ENCODE data around the gene FGFR2. TPM values are rescaled to one million over a fixed set of nuclear protein-coding genes. Genes with fewer than 3 reads are reported as not detected.
A peak's percentile ranks its signal among the peaks of the same experiment; 100 is the strongest.

Gene FGFR2
- total and polyA plus RNA-seq, 2 experiments from 2014 or later, result 41.3 to 90.4 TPM

GRCh38 chr10:121617176-121617575 lies 18.9 kb upstream of the FGFR2 start:
- H4K20me1 ChIP-seq (ENCODE audit: insufficient read depth, poor library complexity, severe bottlenecking), result no peaks in the 10 kb centered on the region
- WGBS (ENCODE audit: low lambda C conversion rate, missing lambda C conversion rate), result 91% methylated on average over 6 of the region's 7 CpGs
- H3K27me3 ChIP-seq, result no peaks in the 10 kb centered on the region
- H3K4me3 ChIP-seq, result no peak overlapping the region
- peaks cover 16% of the 10 kb centered on the region for H3K4me1 ChIP-seq (ENCODE audit: insufficient read depth)
- no peak for TF ChIP-seq EZH2 (IDR thresholded peaks at IDR 0.05; ENCODE audit: borderline replicate concordance)
- no peak for TF ChIP-seq EZH2phosphoT487 (IDR thresholded peaks at IDR 0.05; ENCODE audit: low read depth, severe bottlenecking, unreplicated experiment)
- TF ChIP-seq CTCF (IDR thresholded peaks at IDR 0.05; ENCODE audit: poor library complexity), result no peak
- no peaks in the 10 kb centered on the region for H3K36me3 ChIP-seq (replicated peaks; ENCODE audit: insufficient read depth, low read depth)
- no peak overlapping the region for H2AFZ ChIP-seq
- no peaks in the 10 kb centered on the region for H3K79me2 ChIP-seq
- no peak overlapping the region for H3K4me2 ChIP-seq
- H3K9me2 ChIP-seq (replicated peaks; ENCODE audit: insufficient read depth), result no peaks in the 10 kb centered on the region
- H3K9me3 ChIP-seq (ENCODE audit: low read depth), result no peaks in the 10 kb centered on the region
- no peak overlapping the region for H3K27ac ChIP-seq
- DNase-seq (ENCODE audit: low spot score), result no peak

- Histone ChIP-seq H3K4me2 (no peak overlapping the region), H3K36me3 (replicated peaks; ENCODE audit: insufficient read depth, low read depth) (no peaks in the 10 kb centered on the region), H3K79me2 (no peaks in the 10 kb centered on the region), H4K20me1 (ENCODE audit: insufficient read depth, poor library complexity, severe bottlenecking) (no peaks in the 10 kb centered on the region), H3K4me3 (no peak overlapping the region), H3K27ac (no peak overlapping the region), H3K9me3 (ENCODE audit: low read depth) (no peaks in the 10 kb centered on the region), H2AFZ (no peak overlapping the region), H3K27me3 (no peaks in the 10 kb centered on the region), H3K4me1 (ENCODE audit: insufficient read depth) (peaks cover 20% of the 10 kb centered on the region), H3K9me2 (replicated peaks; ENCODE audit: insufficient read depth) (no peaks in the 10 kb centered on the region)
- WGBS (ENCODE audit: low lambda C conversion rate, missing lambda C conversion rate), result 78% methylated on average over 11 of the region's 11 CpGs
- DNase-seq (ENCODE audit: low spot score), result no peak
- TF ChIP-seq CTCF (IDR thresholded peaks at IDR 0.05; ENCODE audit: poor library complexity) (no peak), EZH2 (IDR thresholded peaks at IDR 0.05; ENCODE audit: borderline replicate concordance) (no peak), EZH2phosphoT487 (IDR thresholded peaks at IDR 0.05; ENCODE audit: low read depth, severe bottlenecking, unreplicated experiment) (no peak)
These were observed 18.0 kb upstream of the FGFR2 start for GRCh38 chr10:121616291-121616690.

GRCh38 chr10:121615836-121616235 lies 17.6 kb upstream of the FGFR2 start:
- Histone ChIP-seq H3K27me3 (no peaks in the 10 kb centered on the region), H3K27ac (peak overlapping the region; percentile 44), H3K4me1 (ENCODE audit: insufficient read depth) (peaks cover 23% of the 10 kb centered on the region), H3K4me2 (no peak overlapping the region), H3K9me2 (replicated peaks; ENCODE audit: insufficient read depth) (no peaks in the 10 kb centered on the region), H4K20me1 (ENCODE audit: insufficient read depth, poor library complexity, severe bottlenecking) (no peaks in the 10 kb centered on the region), H3K36me3 (replicated peaks; ENCODE audit: insufficient read depth, low read depth) (no peaks in the 10 kb centered on the region), H3K9me3 (ENCODE audit: low read depth) (no peaks in the 10 kb centered on the region), H2AFZ (no peak overlapping the region), H3K79me2 (no peaks in the 10 kb centered on the region), H3K4me3 (no peak overlapping the region)
- 67% methylated on average over 7 of the region's 7 CpGs for WGBS (ENCODE audit: low lambda C conversion rate, missing lambda C conversion rate)
- no peak for TF ChIP-seq EZH2phosphoT487 (IDR thresholded peaks at IDR 0.05; ENCODE audit: low read depth, severe bottlenecking, unreplicated experiment)
- TF ChIP-seq EZH2 (IDR thresholded peaks at IDR 0.05; ENCODE audit: borderline replicate concordance), result no peak
- TF ChIP-seq CTCF (IDR thresholded peaks at IDR 0.05; ENCODE audit: poor library complexity), result no peak
- no peak for DNase-seq (ENCODE audit: low spot score)

GRCh38 chr10:121615435-121615793 lies 17.2 kb upstream of the FGFR2 start:
- Histone ChIP-seq H3K9me3 (ENCODE audit: low read depth) (no peaks in the 10 kb centered on the region), H3K79me2 (no peaks in the 10 kb centered on the region), H3K36me3 (replicated peaks; ENCODE audit: insufficient read depth, low read depth) (no peaks in the 10 kb centered on the region), H3K4me3 (no peak overlapping the region), H3K4me1 (ENCODE audit: insufficient read depth) (peaks cover 27% of the 10 kb centered on the region), H4K20me1 (ENCODE audit: insufficient read depth, poor library complexity, severe bottlenecking) (no peaks in the 10 kb centered on the region), H3K27me3 (no peaks in the 10 kb centered on the region), H3K9me2 (replicated peaks; ENCODE audit: insufficient read depth) (no peaks in the 10 kb centered on the region), H3K4me2 (no peak overlapping the region), H3K27ac (peak overlapping the region; percentile 44), H2AFZ (no peak overlapping the region)
- WGBS (ENCODE audit: low lambda C conversion rate, missing lambda C conversion rate), result 52% methylated on average over 12 of the region's 12 CpGs
- TF ChIP-seq CTCF (IDR thresholded peaks at IDR 0.05; ENCODE audit: poor library complexity) (no peak), EZH2 (IDR thresholded peaks at IDR 0.05; ENCODE audit: borderline replicate concordance) (no peak), EZH2phosphoT487 (IDR thresholded peaks at IDR 0.05; ENCODE audit: low read depth, severe bottlenecking, unreplicated experiment) (no peak)
- no peak for DNase-seq (ENCODE audit: low spot score)
